ENCODE results near the gene DDC. TPM values are rescaled to one million over a fixed set of nuclear protein-coding genes. Genes with fewer than 3 reads are reported as not detected.
"Not testable (repeated sequence)": the region's sequence is repeated elsewhere in the genome, so short reads cannot be mapped to it uniquely, and the experiment has no call there.

The DDC gene
- total RNA-seq, 1 donor from 2014 or later = 37.3 TPM

GRCh38 chr7:50580057-50580456 is 14.9 kb upstream of the DDC start:
- Mint-ChIP-seq H3K4me1 (ENCODE audit: low read depth) (peaks cover 1% of the 10 kb centered on the region), H3K27me3 (no peaks in the 10 kb centered on the region), H3K36me3 (ENCODE audit: insufficient read depth) (peaks cover 5% of the 10 kb centered on the region), H3K9me3 (ENCODE audit: low read depth) (peaks cover 31% of the 10 kb centered on the region), H3K4me3 (ENCODE audit: low read depth) (no peak overlapping the region), H3K27ac (no peak overlapping the region)
- no peak for DNase-seq (ENCODE audit: low spot score, unreplicated experiment)
- no peak for TF ChIP-seq CTCF (IDR thresholded peaks at IDR 0.05; ENCODE audit: unreplicated experiment)

GRCh38 chr7:50578105-50578504 is 12.9 kb upstream of the DDC start:
- H3K4me3 Mint-ChIP-seq (ENCODE audit: low read depth); DNase-seq (ENCODE audit: low spot score, unreplicated experiment); H3K4me1 Mint-ChIP-seq (ENCODE audit: low read depth); H3K36me3 Mint-ChIP-seq (ENCODE audit: insufficient read depth); H3K27me3 Mint-ChIP-seq; H3K27ac Mint-ChIP-seq: not testable (repeated sequence)
- H3K9me3 Mint-ChIP-seq (ENCODE audit: low read depth) = peaks cover 21% of the 10 kb centered on the region

DNA sequence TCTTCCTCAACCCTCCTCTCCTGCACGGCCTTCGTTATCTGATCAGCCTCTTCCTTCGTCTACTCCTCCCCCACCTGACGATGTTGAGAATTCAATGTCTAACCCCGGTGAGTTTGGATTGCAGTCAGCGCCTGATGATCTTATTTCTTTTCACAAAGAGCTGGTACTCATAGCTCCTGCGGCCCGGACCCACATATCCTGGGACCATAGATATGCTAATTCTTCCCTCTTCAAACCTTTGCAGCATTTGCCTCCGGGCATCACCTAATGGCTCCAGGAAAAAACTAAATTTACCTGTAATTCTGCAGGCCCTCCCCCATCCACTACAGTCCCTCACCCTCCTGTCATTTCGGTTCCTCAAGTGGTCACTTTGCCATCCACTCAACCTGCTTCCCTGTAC is 12.4 kb upstream of the DDC start:
- no peak for TF ChIP-seq CTCF (IDR thresholded peaks at IDR 0.05; ENCODE audit: unreplicated experiment)
- no peaks in the 10 kb centered on the region for H3K27me3 Mint-ChIP-seq
- DNase-seq (ENCODE audit: low spot score, unreplicated experiment) = no peak
- peaks cover 1% of the 10 kb centered on the region for H3K4me1 Mint-ChIP-seq (ENCODE audit: low read depth)
- no peak overlapping the region for H3K4me3 Mint-ChIP-seq (ENCODE audit: low read depth)
- H3K36me3 Mint-ChIP-seq (ENCODE audit: insufficient read depth) = peaks cover 3% of the 10 kb centered on the region
- peaks cover 17% of the 10 kb centered on the region for H3K9me3 Mint-ChIP-seq (ENCODE audit: low read depth)
- H3K27ac Mint-ChIP-seq = no peak overlapping the region

DNA sequence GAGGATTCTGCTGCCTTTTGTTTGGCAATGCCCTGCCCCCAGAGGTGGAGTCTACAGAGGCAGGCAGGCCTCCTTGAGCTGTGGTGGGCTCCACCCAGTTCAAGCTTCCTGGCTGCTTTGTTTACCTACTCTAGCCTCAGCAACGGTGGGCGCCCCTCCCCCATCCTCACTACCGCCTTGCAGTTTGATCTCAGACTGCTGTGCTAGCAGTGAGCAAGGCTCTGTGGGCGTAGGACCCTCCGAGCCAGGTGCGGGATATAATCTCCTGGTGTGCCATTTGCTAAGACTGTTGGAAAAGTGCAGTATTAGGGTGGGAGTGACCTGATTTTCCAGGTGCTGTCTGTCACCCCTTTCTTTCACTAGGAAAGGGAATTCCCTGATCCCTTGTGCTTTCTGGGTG is 11.2 kb upstream of the DDC start:
- not testable (repeated sequence) for H3K4me3 Mint-ChIP-seq (ENCODE audit: low read depth); H3K36me3 Mint-ChIP-seq (ENCODE audit: insufficient read depth); H3K4me1 Mint-ChIP-seq (ENCODE audit: low read depth); H3K27me3 Mint-ChIP-seq; DNase-seq (ENCODE audit: low spot score, unreplicated experiment); H3K27ac Mint-ChIP-seq
- peaks cover 13% of the 10 kb centered on the region for H3K9me3 Mint-ChIP-seq (ENCODE audit: low read depth)

- TF ChIP-seq CTCF (IDR thresholded peaks at IDR 0.05; ENCODE audit: unreplicated experiment) = no peak
- Mint-ChIP-seq H3K4me3 (ENCODE audit: low read depth) (no peak overlapping the region), H3K27me3 (no peaks in the 10 kb centered on the region), H3K4me1 (ENCODE audit: low read depth) (peaks cover 24% of the 10 kb centered on the region), H3K36me3 (ENCODE audit: insufficient read depth) (no peaks in the 10 kb centered on the region), H3K27ac (no peak overlapping the region), H3K9me3 (ENCODE audit: low read depth) (peaks cover 3% of the 10 kb centered on the region)
- DNase-seq (ENCODE audit: low spot score, unreplicated experiment) = no peak
Measured at GRCh38 chr7:50567715-50568261, 2.6 kb upstream of the DDC start.

DNA sequence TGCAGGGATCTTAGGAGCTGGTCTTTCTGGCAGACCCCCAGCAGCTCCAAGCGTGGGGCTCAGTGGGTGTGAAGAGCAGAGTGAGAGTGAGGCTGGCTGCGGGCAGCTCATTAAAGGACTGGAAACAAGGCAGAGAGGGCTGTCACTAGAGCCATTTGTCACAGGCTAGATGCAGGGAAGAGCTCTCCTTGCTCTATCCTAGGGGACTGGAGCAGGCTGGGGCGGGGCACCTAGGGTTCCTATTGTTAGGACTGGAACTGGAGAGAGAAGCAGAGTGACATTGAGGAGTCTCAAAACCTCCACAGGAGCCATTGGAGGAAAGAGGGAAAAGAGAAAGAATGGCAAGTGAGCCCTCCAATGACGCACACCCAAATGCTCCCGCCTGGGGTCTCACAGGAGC is 772 bp upstream of the DDC start:
- H3K4me1 Mint-ChIP-seq (ENCODE audit: low read depth) = peaks cover 27% of the 10 kb centered on the region
- H3K36me3 Mint-ChIP-seq (ENCODE audit: insufficient read depth) = no peaks in the 10 kb centered on the region
- TF ChIP-seq CTCF (IDR thresholded peaks at IDR 0.05; ENCODE audit: unreplicated experiment) = no peak
- H3K9me3 Mint-ChIP-seq (ENCODE audit: low read depth) = peaks cover 3% of the 10 kb centered on the region
- H3K27me3 Mint-ChIP-seq = no peaks in the 10 kb centered on the region
- DNase-seq (ENCODE audit: low spot score, unreplicated experiment) = no peak
- peak overlapping the region; percentile 64 for H3K4me3 Mint-ChIP-seq (ENCODE audit: low read depth)
- H3K27ac Mint-ChIP-seq = peak overlapping the region; percentile 93

All from progenitor cell of endocrine pancreas (in vitro differentiated cells).